Upper lobe of left lung (tissue), 6 donors: ENCODE data around the gene FIZ1. TPM values are rescaled to one million over a fixed set of nuclear protein-coding genes. Genes with fewer than 3 reads are reported as not detected.
A peak's percentile ranks its signal among the peaks of the same experiment; 100 is the strongest.

ENCODE experiments used
- ATAC-seq, 2 donors: fragments of 200-7000 bp; cut with Tn5 transposase; one replicate each; pipeline ENCODE4 v1.9.1; 2022; ENCODE audit warnings: mild to moderate bottlenecking in 2 of 2, moderate library complexity in 2 of 2; ENCODE audit not compliant: low FRiP score in 2 of 2
- DNase-seq, 2 donors: peaks; one replicate each; pipeline ENCODE4 v3.0.0-alpha.2; 2019 to 2020
- H3K27ac ChIP-seq, 4 donors: fragments of 200-600 bp; sonication (generic); one replicate each; pipeline ENCODE4 v1.5.1; 2016 to 2019
- H3K27me3 ChIP-seq, 4 donors: fragments of 200-600 bp; sonication (generic); one replicate each; pipeline ENCODE4 v1.5.1; 2017 to 2019
- H3K36me3 ChIP-seq, 4 donors: fragments of 200-600 bp; sonication (generic); one replicate each; pipeline ENCODE4 v1.5.1; 2016 to 2019
- H3K4me1 ChIP-seq, 4 donors: fragments of 200-600 bp; sonication (generic); one replicate each; pipeline ENCODE4 v1.5.1; 2018 to 2019
- H3K4me3 ChIP-seq, 4 donors: fragments of 200-600 bp; sonication (generic); one replicate each; pipeline ENCODE4 v1.5.1; 2017 to 2019; ENCODE audit warnings: mild to moderate bottlenecking in 2 of 4, moderate library complexity in 1 of 4
- H3K9me3 ChIP-seq, 4 donors: fragments of 200-600 bp; sonication (generic); one replicate each; pipeline ENCODE4 v1.5.1; 2018 to 2019
- EP300 ChIP-seq, 4 donors: sonication (generic); formaldehyde crosslinking; IDR thresholded peaks; one replicate each; pipeline ENCODE4 v1.5.1; 2017; ENCODE audit warnings: antibody characterized with exemption in 4 of 4, control low read depth in 2 of 4
- POLR2A ChIP-seq, 4 donors: fragments of 450-650 bp; IDR thresholded peaks; one replicate each; pipeline ENCODE4 v1.5.1; 2016 to 2017; ENCODE audit warnings: antibody characterized with exemption in 4 of 4, mild to moderate bottlenecking in 2 of 4
- POLR2AphosphoS5 ChIP-seq, 2 donors: sonication (generic); formaldehyde crosslinking; IDR thresholded peaks; one replicate each; pipeline ENCODE4 v1.5.1; 2017; ENCODE audit warnings: antibody characterized with exemption in 2 of 2
- WGBS, 2 donors: methylation state at CpG; one replicate each; pipeline ENCODE4 v1.1.5; 2017 to 2018; 5-methylcytosine and 5-hydroxymethylcytosine counted together
- total RNA-seq, 6 donors: library from RNA; depleted of rRNA in 4 of 6; stranded (reverse); fragments of >200 nt in 4 of 6; gene quantifications; one replicate each; pipeline versions ENCODE4 v1.1.0 to v1.2.1, GENCODE V29; 2016 to 2021
- TF ChIP-seq, protein P1 (sequence below), 6 experiments: fragments of 450-650 bp in 4 of 6; fragments of 200-600 bp in 2 of 6; sonication (generic) in 2 of 6; IDR thresholded peaks; one replicate each; pipeline ENCODE4 v1.5.1; 2016 to 2019; ENCODE audit warnings: antibody characterized with exemption in 6 of 6
- donor health status: DM: no; HTN: no; CAD: no; lungs with moderate emphysema.
- donor health status: DM: no; HTN: yes; CAD: no; lungs with severe emphysema.

The FIZ1 gene
- total RNA-seq, 6 donors from 2014 or later, result 11.1 to 21.6 (median 16.3) TPM

DNA sequence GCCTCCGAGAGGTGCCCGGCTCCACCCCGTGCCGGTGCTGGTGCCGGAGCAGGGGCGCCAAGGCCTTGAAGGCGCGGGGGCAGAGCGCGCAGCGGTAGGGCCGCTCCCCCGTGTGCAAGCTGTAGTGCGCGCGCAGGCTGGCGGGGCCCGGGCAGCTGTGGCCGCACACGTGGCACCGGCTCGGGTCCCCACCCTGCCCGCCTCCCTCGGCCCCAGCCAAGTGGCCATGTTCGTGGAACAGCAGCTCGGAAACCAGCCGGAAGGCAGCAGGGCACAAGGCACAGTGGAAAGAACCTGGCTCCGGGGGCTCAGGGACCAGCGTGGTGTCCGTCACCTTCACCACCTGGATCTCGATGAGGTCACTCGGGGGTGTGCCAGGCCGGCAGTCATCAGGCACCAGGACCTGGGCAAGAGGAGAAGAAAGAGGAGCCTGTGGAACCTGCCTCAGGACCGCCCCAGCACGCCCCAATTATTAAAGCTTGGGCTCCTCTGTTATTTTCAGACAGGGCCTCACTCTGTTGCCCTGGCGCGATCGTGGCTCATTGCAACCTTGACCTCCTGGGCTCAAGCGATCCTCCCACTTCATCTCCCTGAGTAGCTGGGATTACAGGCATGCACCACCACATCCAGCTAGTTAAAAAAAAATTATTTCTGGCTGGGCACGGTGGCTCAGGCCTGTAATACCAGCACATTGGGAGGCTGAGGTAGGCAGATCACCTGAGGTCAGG lies 23.1 kb upstream of the FIZ1 start:
- DNase-seq, result no peak
- peaks cover 28 to 39% (median 31%) of the 10 kb centered on the region in 4 donors for H3K4me1 ChIP-seq

DNA sequence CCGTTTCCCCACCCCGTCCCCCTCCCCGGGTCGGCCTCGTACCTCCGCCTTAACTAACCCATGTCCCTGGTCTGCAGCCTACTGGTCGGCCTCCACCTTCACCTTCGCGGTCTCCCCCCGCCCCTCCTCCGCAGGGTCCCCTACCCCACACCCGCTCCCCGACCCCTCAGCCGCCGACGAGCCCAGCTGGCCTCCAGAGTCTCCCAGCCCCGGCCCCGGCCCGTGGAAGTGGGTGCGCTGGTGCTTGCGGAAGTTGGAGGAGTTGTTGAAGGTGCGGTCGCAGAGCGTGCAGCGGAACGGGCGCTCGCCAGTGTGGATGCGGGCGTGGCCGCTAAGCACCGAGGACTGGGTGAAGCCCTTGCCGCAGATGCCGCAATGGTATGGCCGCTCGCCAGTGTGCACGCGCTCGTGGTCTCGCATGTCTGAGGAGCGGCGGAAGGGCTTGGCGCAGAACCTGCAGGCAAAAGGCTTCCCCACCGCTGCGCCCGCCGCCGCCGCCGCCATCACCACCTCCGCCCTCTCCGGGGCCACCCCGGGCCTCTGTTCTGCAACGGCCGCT lies 22.4 kb upstream of the FIZ1 start:
- H3K27me3 ChIP-seq, result no peaks in the 10 kb centered on the region
- TF ChIP-seq EP300 (IDR thresholded peaks at IDR 0.05) (no peak), POLR2AphosphoS5 (IDR thresholded peaks at IDR 0.05) (no peak), POLR2A (IDR thresholded peaks at IDR 0.05) (no peak)
- TF ChIP-seq, protein P1, sequence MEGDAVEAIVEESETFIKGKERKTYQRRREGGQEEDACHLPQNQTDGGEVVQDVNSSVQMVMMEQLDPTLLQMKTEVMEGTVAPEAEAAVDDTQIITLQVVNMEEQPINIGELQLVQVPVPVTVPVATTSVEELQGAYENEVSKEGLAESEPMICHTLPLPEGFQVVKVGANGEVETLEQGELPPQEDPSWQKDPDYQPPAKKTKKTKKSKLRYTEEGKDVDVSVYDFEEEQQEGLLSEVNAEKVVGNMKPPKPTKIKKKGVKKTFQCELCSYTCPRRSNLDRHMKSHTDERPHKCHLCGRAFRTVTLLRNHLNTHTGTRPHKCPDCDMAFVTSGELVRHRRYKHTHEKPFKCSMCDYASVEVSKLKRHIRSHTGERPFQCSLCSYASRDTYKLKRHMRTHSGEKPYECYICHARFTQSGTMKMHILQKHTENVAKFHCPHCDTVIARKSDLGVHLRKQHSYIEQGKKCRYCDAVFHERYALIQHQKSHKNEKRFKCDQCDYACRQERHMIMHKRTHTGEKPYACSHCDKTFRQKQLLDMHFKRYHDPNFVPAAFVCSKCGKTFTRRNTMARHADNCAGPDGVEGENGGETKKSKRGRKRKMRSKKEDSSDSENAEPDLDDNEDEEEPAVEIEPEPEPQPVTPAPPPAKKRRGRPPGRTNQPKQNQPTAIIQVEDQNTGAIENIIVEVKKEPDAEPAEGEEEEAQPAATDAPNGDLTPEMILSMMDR (IDR thresholded peaks at IDR 0.05), result no peak
- WGBS, 2 donors, result 93 to 97% methylated on average over 36 to 47 of the region's 55 CpGs
- H3K4me3 ChIP-seq, result no peak overlapping the region
- no peak for ATAC-seq
- peak overlapping the region in 1 of 4 donors; percentile 66 for H3K27ac ChIP-seq
- DNase-seq, result peak in 1 of 2 donors; percentile 87
- H3K9me3 ChIP-seq, result no peaks in the 10 kb centered on the region
- peaks cover 2 to 30% (median 14%) of the 10 kb centered on the region in 4 donors for H3K36me3 ChIP-seq
- peaks cover 28 to 39% (median 31%) of the 10 kb centered on the region in 4 donors for H3K4me1 ChIP-seq

More for the DNA sequence above, 23.1 kb upstream of the FIZ1 start:
- no peak overlapping the region for H3K27ac ChIP-seq
- whole genome bisulfite sequencing, 2 donors, result 90 to 97% methylated on average over 13 to 39 of the region's 40 CpGs
- no peaks in the 10 kb centered on the region for H3K27me3 ChIP-seq
- H3K4me3 ChIP-seq, result no peak overlapping the region
- ATAC-seq, result no peak
- no peak for TF ChIP-seq POLR2AphosphoS5 (IDR thresholded peaks at IDR 0.05)
- TF ChIP-seq POLR2A (IDR thresholded peaks at IDR 0.05), result no peak
- TF ChIP-seq, protein P1 (IDR thresholded peaks at IDR 0.05), result no peak
- no peak for TF ChIP-seq EP300 (IDR thresholded peaks at IDR 0.05)
- H3K9me3 ChIP-seq, result no peaks in the 10 kb centered on the region
- peaks cover 0 to 25% (median 11%) of the 10 kb centered on the region in 4 donors for H3K36me3 ChIP-seq

DNA sequence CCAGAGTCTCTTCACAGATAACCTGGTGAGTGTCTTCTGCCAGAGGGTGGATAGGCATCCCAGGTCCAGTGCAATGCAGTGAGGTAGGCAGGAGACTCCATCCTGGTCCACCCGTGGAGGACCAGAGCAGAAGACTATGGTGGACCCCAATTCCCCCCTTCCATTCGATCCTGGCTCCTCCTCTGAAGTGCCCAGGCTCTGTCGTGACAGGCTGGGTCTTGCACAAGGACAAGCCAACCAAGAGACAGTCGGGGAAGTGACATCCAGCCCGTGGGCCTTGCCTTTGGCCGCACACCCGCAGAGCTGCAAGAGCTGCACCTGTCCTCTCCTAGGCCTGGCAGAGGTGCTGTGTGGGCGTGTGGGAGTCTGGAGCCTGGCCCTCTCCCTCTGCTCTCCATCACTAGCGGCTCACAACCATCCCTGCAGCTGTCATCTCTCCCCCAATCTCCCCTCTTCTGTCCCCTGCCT lies 21.9 kb upstream of the FIZ1 start:
- ATAC-seq, result no peak
- Histone ChIP-seq H3K27me3 (no peaks in the 10 kb centered on the region), H3K9me3 (no peaks in the 10 kb centered on the region), H3K27ac (peak overlapping the region; percentile 5 to 66 (median 44)), H3K36me3 (peaks cover 5 to 35% (median 19%) of the 10 kb centered on the region in 4 donors), H3K4me3 (no peak overlapping the region), H3K4me1 (peaks cover 28 to 39% (median 31%) of the 10 kb centered on the region in 4 donors)
- TF ChIP-seq EP300 (IDR thresholded peaks at IDR 0.05) (no peak), POLR2A (IDR thresholded peaks at IDR 0.05) (no peak), POLR2AphosphoS5 (IDR thresholded peaks at IDR 0.05) (no peak)
- TF ChIP-seq, protein P1 (IDR thresholded peaks at IDR 0.05), result no peak
- DNase-seq, result no peak
- WGBS, 2 donors, result 85 to 92% methylated on average over 5 to 9 of the region's 9 CpGs

DNA sequence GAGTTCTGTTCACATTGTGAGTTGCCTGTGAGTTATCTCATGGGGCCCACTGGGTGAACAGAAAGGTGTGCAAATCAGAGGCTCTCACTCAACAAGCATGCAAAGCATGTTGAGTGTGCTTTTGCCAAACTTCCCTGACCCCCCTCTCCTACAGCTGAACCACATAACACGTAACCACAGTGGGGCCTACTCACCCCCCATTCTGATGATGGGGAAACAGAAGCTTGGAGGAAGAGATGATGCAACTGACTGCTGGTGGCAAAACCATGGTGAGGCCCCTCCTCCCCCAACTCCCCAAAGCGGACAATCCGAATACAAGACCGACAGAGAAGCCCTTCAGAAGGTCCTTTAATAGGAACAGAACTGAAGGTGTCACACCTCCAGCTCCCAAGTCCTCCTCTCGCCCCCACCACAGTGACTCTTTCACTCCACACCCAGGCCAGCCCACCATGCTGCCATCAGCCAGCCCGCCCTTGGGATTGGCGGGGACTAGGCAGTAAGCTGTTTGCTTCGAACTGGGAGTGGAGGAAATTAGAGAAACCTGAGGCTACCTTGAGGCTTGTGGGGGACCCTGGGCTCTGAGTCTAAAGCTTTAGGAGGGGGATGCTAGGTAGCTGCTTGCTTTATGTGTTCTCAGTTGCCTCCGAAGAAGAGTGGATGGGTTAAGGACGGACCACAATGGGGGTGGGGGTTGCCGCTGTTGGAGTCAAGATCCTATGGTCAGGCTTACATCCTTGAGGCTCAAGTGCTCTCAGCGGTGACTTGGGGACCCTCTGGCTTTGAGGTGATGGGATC lies 21.3 kb upstream of the FIZ1 start:
- no peak for DNase-seq
- TF ChIP-seq EP300 (IDR thresholded peaks at IDR 0.05), result no peak
- peak in 1 of 2 donors; percentile 42 for TF ChIP-seq POLR2AphosphoS5 (IDR thresholded peaks at IDR 0.05)
- TF ChIP-seq, protein P1 (IDR thresholded peaks at IDR 0.05), result no peak
- peak in 1 of 4 donors; percentile 15 for TF ChIP-seq POLR2A (IDR thresholded peaks at IDR 0.05)
- ATAC-seq, result no peak
- Histone ChIP-seq H3K4me1 (peaks cover 28 to 39% (median 31%) of the 10 kb centered on the region in 4 donors), H3K27me3 (no peaks in the 10 kb centered on the region), H3K9me3 (no peaks in the 10 kb centered on the region), H3K36me3 (peaks cover 11 to 41% (median 26%) of the 10 kb centered on the region in 4 donors), H3K4me3 (no peak overlapping the region), H3K27ac (peak overlapping the region; percentile 5 to 66 (median 44))
- 75 to 93% methylated on average over 12 of the region's 12 CpGs for WGBS, 2 donors
